ENCODE data around the gene RAB11FIP4. TPM values are rescaled to one million over a fixed set of nuclear protein-coding genes. Genes with fewer than 3 reads are reported as not detected.

RAB11FIP4 gene
- total RNA-seq, 1 donor: 0.72 TPM

- no peak overlapping the region for H3K4me3 ChIP-seq (ENCODE audit: insufficient read depth, low read length)
- no peak overlapping the region for H3K27ac ChIP-seq (ENCODE audit: low read depth, low read length)
- peaks cover 4% of the 10 kb centered on the region for H4K20me1 ChIP-seq (ENCODE audit: insufficient read depth, low read length)
- peaks cover 49% of the 10 kb centered on the region for H3K27me3 ChIP-seq (ENCODE audit: insufficient read depth, low read length)
- H3K79me2 ChIP-seq (ENCODE audit: insufficient read depth, low read length): no peaks in the 10 kb centered on the region
- H3K4me2 ChIP-seq (ENCODE audit: insufficient read depth, low read length): no peak overlapping the region
- no peak for TF ChIP-seq CTCF (IDR thresholded peaks at IDR 0.05; ENCODE audit: extremely low read depth, low read depth, low read length)
- H3K9me3 ChIP-seq (ENCODE audit: low read depth, low read length): no peaks in the 10 kb centered on the region
- DNase-seq (ENCODE audit: insufficient read length, low spot score, missing footprints): peak; percentile 82
- no peak overlapping the region for H2AFZ ChIP-seq (ENCODE audit: low read length)
- H3K4me1 ChIP-seq (ENCODE audit: insufficient read depth, low read length): no peaks in the 10 kb centered on the region
- H3K36me3 ChIP-seq (ENCODE audit: insufficient read depth, low read length): no peaks in the 10 kb centered on the region
Measured at GRCh38 chr17:31393749-31394146, 2.3 kb downstream of the RAB11FIP4 start.

- no peak for TF ChIP-seq CTCF (IDR thresholded peaks at IDR 0.05; ENCODE audit: extremely low read depth, low read depth, low read length)
- DNase-seq (ENCODE audit: insufficient read length, low spot score, missing footprints): peak; percentile 98
- Histone ChIP-seq H3K27me3 (ENCODE audit: insufficient read depth, low read length) (peaks cover 42% of the 10 kb centered on the region), H3K4me3 (ENCODE audit: insufficient read depth, low read length) (no peak overlapping the region), H3K36me3 (ENCODE audit: insufficient read depth, low read length) (no peaks in the 10 kb centered on the region), H2AFZ (ENCODE audit: low read length) (no peak overlapping the region), H4K20me1 (ENCODE audit: insufficient read depth, low read length) (peaks cover 2% of the 10 kb centered on the region), H3K27ac (ENCODE audit: low read depth, low read length) (no peak overlapping the region), H3K4me2 (ENCODE audit: insufficient read depth, low read length) (no peak overlapping the region), H3K4me1 (ENCODE audit: insufficient read depth, low read length) (no peaks in the 10 kb centered on the region), H3K9me3 (ENCODE audit: low read depth, low read length) (no peaks in the 10 kb centered on the region), H3K79me2 (ENCODE audit: insufficient read depth, low read length) (no peaks in the 10 kb centered on the region)
Measured at GRCh38 chr17:31394544-31394943, 3.1 kb downstream of the RAB11FIP4 start.

GRCh38 chr17:31397256-31397939 lies 5.9 kb downstream of the RAB11FIP4 start:
- H3K27me3 ChIP-seq (ENCODE audit: insufficient read depth, low read length): peaks cover 28% of the 10 kb centered on the region
- no peaks in the 10 kb centered on the region for H3K9me3 ChIP-seq (ENCODE audit: low read depth, low read length)
- no peak overlapping the region for H3K4me2 ChIP-seq (ENCODE audit: insufficient read depth, low read length)
- H4K20me1 ChIP-seq (ENCODE audit: insufficient read depth, low read length): no peaks in the 10 kb centered on the region
- no peaks in the 10 kb centered on the region for H3K4me1 ChIP-seq (ENCODE audit: insufficient read depth, low read length)
- H2AFZ ChIP-seq (ENCODE audit: low read length): no peak overlapping the region
- no peaks in the 10 kb centered on the region for H3K79me2 ChIP-seq (ENCODE audit: insufficient read depth, low read length)
- H3K4me3 ChIP-seq (ENCODE audit: insufficient read depth, low read length): no peak overlapping the region
- no peak for TF ChIP-seq CTCF (IDR thresholded peaks at IDR 0.05; ENCODE audit: extremely low read depth, low read depth, low read length)
- H3K27ac ChIP-seq (ENCODE audit: low read depth, low read length): no peak overlapping the region
- H3K36me3 ChIP-seq (ENCODE audit: insufficient read depth, low read length): no peaks in the 10 kb centered on the region
- DNase-seq (ENCODE audit: insufficient read length, low spot score, missing footprints): no peak

GRCh38 chr17:31398381-31399311 lies 7.2 kb downstream of the RAB11FIP4 start:
- peak; percentile 57 for DNase-seq (ENCODE audit: insufficient read length, low spot score, missing footprints)
- Histone ChIP-seq H3K4me2 (ENCODE audit: insufficient read depth, low read length) (no peak overlapping the region), H4K20me1 (ENCODE audit: insufficient read depth, low read length) (no peaks in the 10 kb centered on the region), H3K4me1 (ENCODE audit: insufficient read depth, low read length) (no peaks in the 10 kb centered on the region), H3K27me3 (ENCODE audit: insufficient read depth, low read length) (peaks cover 15% of the 10 kb centered on the region), H3K9me3 (ENCODE audit: low read depth, low read length) (no peaks in the 10 kb centered on the region), H3K36me3 (ENCODE audit: insufficient read depth, low read length) (no peaks in the 10 kb centered on the region), H3K79me2 (ENCODE audit: insufficient read depth, low read length) (no peaks in the 10 kb centered on the region), H3K27ac (ENCODE audit: low read depth, low read length) (no peak overlapping the region), H2AFZ (ENCODE audit: low read length) (no peak overlapping the region), H3K4me3 (ENCODE audit: insufficient read depth, low read length) (no peak overlapping the region)
- no peak for TF ChIP-seq CTCF (IDR thresholded peaks at IDR 0.05; ENCODE audit: extremely low read depth, low read depth, low read length)

All from osteoblast (primary cell).